Endothelial cell of umbilical vein (primary cell): ENCODE data around the gene CLSTN2.

ENCODE experiments used
- CTCF ChIP-seq, 2 donors: IDR thresholded peaks; 1 replicate in 1 of 2; 2 replicates in 1 of 2; pipeline ENCODE4 v1.5.1; 2011; ENCODE audit warnings: low read length in 2 of 2, mild to moderate bottlenecking in 2 of 2, moderate library complexity in 2 of 2, control low read depth in 1 of 2, inconsistent platforms in 1 of 2, low read depth in 1 of 2; ENCODE audit not compliant: insufficient read depth in 1 of 2; ENCODE audit errors: extremely low read depth in 1 of 2
- EZH2 ChIP-seq: IDR thresholded peaks from 2 replicates; pipeline ENCODE4 v1.6.1; 2012; ENCODE audit warnings: borderline replicate concordance, low read depth, mild to moderate bottlenecking, moderate library complexity, low read length, inconsistent platforms; ENCODE audit not compliant: severe bottlenecking
- FOS ChIP-seq: IDR thresholded peaks from 2 replicates; pipeline ENCODE4 v1.6.1; 2011; ENCODE audit warnings: mild to moderate bottlenecking, low read length, moderate library complexity, borderline replicate concordance; ENCODE audit not compliant: insufficient read depth
- MAX ChIP-seq: IDR thresholded peaks from 2 replicates; pipeline ENCODE4 v1.6.1; 2011; ENCODE audit not compliant: insufficient read depth, insufficient read length
- MYC ChIP-seq: IDR thresholded peaks from one replicate; pipeline ENCODE4 v1.6.1; 2011; ENCODE audit warnings: mild to moderate bottlenecking, low read depth, low read length
- POLR2A ChIP-seq: IDR thresholded peaks from 2 replicates; pipeline ENCODE4 v1.6.1; 2012; ENCODE audit warnings: low read depth, mild to moderate bottlenecking, control low read depth, low read length

GRCh38 chr3:140147965-140148490 lies 213.0 kb downstream of the CLSTN2 start:
- TF ChIP-seq POLR2A (no peak), MAX (no peak), FOS (no peak), MYC (no peak), EZH2 (no peak), CTCF (IDR thresholded peaks at IDR 0.05; ENCODE audit: extremely low read depth in 1 of 2, insufficient read depth in 1 of 2, low read depth in 1 of 2, low read length in 2 of 2) (no peak)
